Peyer's patch (tissue), 4 donors: ENCODE measurements around the gene MVK.

Experiments
- CTCF ChIP-seq, 6 experiments: fragments of 450-650 bp in 4 of 6; fragments of 200-600 bp in 2 of 6; sonication (generic) in 1 of 6; IDR thresholded peaks; one replicate each; pipeline ENCODE4 v1.5.1; 2017 to 2019; ENCODE audit warnings: antibody characterized with exemption in 6 of 6, mild to moderate bottlenecking in 3 of 6, moderate library complexity in 1 of 6
- POLR2A ChIP-seq, 2 donors: fragments of 450-650 bp; IDR thresholded peaks; one replicate each; pipeline ENCODE4 v1.5.1; 2017; ENCODE audit warnings: antibody characterized with exemption in 2 of 2, mild to moderate bottlenecking in 2 of 2, moderate library complexity in 2 of 2

GRCh38 chr12:109535863-109536250 lies 37.7 kb upstream of the MVK start:
- TF ChIP-seq CTCF (IDR thresholded peaks at IDR 0.05) (no peak), POLR2A (IDR thresholded peaks at IDR 0.05) (no peak)
